Activated CD4-positive, CD25-positive, alpha-beta regulatory T cell (primary cell): ENCODE results near the gene CTSC.

Experiments used
- DNase-seq, 4 experiments: peaks; one replicate each; lab custom pipeline; 2025; lab: John Stamatoyannopoulos, UW

CTSC gene

DNA sequence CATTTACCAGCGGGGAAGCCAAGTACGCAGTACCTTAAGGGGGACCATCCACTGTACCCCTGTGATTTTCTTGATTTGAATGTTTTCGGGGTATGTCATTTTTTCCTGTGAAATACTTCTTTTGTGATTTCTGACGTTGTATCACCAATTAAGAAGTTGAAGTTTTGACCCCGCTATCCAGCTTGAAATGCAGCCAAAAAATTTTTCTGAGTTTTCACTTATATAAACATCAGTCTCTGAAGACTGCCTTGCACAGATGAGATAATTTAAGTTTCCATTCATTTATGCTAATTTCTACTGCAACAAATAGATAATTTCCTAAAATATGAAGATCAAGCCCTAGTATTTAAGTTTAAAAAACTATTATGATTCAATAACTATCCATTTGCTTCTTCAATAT is 20.0 kb downstream of the CTSC start:
- DNase-seq: no peak

GRCh38 chr11:88315981-88316441 is 21.5 kb downstream of the CTSC start:
- no peak for DNase-seq

- no peak for DNase-seq
These were observed 22.5 kb downstream of the CTSC start for GRCh38 chr11:88315015-88315414.

- no peak for DNase-seq
These were observed 24.1 kb downstream of the CTSC start for GRCh38 chr11:88313441-88313840.

- DNase-seq: no peak
These were observed 24.9 kb downstream of the CTSC start for GRCh38 chr11:88312628-88313027.

DNA sequence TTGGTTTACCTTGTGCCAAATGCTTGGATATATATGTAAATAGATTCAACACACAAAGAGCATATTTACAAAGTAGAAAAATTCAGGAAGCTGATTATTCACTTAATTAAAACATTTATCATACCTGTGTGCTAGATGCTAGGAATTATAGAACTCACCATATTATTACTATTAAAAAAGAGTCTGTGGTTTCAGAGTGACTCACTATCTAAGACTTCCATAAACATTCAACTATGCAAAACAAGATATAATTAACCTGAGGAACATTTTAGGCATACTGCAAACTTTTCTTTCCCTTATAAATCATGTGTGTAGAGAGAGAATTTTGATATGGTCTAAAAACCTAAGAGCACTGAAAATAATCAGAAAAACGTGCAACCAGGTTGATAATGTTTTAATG is 27.3 kb downstream of the CTSC start:
- DNase-seq: no peak

DNA sequence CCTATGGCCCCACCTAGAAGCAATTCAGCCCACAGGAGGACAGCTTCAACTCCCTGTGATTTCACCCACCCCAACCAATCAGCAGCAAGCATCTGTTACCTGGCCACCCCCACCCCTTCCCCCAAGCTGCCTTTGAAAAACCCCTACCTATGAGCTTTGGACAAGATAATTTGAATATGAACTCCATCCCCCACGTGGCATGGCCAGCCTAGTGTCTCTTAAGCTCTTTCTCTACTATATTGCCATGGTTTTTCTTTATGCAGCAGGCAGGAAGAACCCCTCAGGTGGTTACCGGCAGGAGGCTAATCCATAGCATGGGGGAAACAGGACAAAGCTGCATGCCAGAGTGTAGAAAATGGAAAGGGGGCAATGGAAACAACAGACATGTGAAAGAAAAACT is 29.0 kb downstream of the CTSC start:
- no peak for DNase-seq

DNA sequence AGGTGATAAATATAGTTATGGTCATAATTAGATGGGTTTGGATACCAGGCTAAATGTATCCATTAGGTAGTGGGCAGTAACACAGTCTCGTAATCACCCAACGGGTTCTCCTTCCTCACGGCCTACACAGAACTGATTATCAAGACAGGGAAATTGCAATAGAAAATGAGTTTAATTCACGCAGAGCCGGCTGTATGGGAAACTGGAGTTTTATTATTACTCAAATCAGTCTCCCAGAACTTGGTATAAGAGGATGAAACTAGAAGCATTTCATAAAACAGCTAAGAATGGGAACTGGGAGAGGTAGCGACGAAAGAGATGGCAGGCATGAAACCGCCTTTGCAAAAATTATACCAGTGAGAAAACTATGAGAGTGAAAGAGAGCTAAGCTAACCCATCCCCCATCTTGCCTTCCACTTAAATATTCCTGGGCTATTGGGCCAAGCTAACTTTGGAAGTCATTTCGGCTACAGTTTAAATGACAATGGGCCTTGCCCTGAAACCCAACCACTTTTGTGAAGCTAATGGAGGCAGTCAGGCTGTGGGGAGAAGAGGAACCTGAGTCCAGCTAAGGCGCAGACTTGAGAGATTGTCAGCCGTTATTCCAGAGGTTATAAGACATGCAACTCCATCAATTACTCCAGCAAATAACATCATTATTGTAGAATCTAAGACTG is 29.6 kb downstream of the CTSC start:
- no peak for DNase-seq

DNA sequence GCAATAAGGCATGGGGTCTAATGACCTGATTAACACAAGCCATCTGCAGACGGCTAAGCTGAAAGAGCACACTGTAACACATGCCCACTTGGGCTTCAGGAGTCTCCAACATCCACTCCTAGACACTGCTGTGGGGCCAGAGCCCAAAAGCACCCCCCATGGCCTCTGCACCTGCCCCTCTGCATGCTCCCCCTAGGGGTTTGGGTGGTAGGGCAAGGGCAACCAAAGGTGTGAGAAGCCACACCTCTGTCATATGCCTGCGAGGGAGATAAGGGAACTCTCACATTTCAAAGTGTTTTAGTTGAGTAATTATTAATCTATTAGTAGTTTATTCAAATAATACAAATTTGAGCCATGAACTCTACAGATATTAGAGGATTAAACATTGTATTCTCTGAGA is 30.8 kb downstream of the CTSC start:
- no peak for DNase-seq

GRCh38 chr11:88305430-88305829 is 32.1 kb downstream of the CTSC start:
- no peak for DNase-seq

- DNase-seq: no peak
These were observed 33.2 kb downstream of the CTSC start for GRCh38 chr11:88304352-88304751.

DNA sequence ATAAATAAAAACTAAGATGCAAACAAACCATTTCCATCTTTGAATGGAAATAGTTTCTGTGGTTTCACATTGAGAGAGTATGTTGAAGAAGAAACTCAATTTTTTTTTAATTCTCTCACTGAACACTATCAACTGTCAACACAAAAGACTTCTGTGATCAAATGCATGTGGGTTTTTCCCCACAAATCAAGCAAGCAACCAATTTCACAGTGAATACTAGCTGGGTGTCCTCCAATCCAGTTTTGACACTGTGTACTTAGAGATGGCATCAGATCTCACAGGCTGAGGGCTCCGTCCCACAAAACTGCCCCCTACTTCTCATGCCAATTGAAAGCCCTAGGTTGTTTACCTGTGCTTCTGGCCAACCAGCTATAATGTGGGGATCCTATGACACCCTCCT is 34.5 kb downstream of the CTSC start:
- DNase-seq: no peak

- no peak for DNase-seq
These were observed 35.9 kb downstream of the CTSC start for GRCh38 chr11:88301488-88302140.

- no peak for DNase-seq
These were observed 36.5 kb downstream of the CTSC start for GRCh38 chr11:88300888-88301487.

GRCh38 chr11:88297863-88298262 is 39.7 kb downstream of the CTSC start:
- DNase-seq: no peak

GRCh38 chr11:88297421-88297820 is 40.1 kb downstream of the CTSC start:
- no peak for DNase-seq

DNA sequence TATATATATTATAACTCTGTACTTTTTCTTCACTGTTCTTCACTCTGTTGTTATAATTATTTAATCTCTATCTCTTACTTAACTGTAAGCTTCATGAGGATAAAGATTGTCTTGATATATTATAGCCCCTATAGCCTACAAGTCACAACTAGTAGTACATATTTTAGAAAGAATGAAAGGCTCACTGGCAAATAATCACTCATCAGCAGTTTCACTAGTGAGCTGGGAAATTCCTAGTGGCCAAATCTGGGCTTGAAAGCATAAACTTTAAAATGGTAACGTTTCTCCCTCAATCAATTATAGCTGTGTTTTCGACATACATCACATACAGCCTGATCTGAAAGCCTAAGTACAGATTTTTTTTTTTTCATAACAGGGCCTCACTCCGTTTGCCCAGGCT is 42.5 kb downstream of the CTSC start:
- DNase-seq: no peak

- no peak for DNase-seq
These were observed 43.6 kb downstream of the CTSC start for GRCh38 chr11:88293931-88294330.

- no peak for DNase-seq
These were observed 45.2 kb downstream of the CTSC start for GRCh38 chr11:88292171-88292843.

- DNase-seq: no peak
These were observed 49.0 kb downstream of the CTSC start for GRCh38 chr11:88288560-88288959.

- no peak for DNase-seq
These were observed 53.0 kb downstream of the CTSC start for GRCh38 chr11:88284336-88285050.
